ENCODE data around the gene NAIF1. TPM values are rescaled to one million over a fixed set of nuclear protein-coding genes. Genes with fewer than 3 reads are reported as not detected.

The NAIF1 gene
- total RNA-seq, 1 donor from 2014 or later, result 7.0 TPM

DNA sequence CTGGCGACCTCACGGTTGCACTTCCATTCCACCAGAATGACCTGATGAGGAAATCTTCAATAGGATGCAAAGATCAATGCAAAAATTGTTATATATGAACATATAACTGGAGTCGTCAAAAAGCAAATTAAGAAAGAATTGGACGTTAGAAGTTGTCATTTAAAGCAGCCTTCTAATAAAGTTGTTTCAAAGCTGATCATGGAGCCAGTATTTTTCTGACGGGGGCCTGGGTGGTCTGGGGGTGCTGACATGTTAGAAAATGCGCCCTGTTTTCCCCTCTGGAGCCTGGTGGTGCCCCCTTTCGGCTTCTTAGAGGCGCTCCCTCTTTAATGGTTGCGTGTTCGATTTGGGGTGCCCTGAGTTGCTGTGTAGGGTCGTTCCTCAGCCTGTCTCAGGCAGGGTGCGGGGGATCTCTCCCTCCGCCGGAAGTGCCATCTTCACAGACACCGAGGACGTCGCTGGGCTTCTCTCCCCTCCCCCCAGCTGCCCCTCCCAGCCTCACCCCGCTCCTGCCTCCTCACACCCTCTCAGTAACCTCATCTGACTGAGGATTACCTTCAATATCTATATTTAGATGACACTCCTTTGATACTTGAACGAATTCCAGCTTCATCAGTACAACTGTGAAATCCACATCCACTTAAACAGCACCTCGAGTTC lies 42.1 kb upstream of the NAIF1 start:
- TF ChIP-seq, protein P1, sequence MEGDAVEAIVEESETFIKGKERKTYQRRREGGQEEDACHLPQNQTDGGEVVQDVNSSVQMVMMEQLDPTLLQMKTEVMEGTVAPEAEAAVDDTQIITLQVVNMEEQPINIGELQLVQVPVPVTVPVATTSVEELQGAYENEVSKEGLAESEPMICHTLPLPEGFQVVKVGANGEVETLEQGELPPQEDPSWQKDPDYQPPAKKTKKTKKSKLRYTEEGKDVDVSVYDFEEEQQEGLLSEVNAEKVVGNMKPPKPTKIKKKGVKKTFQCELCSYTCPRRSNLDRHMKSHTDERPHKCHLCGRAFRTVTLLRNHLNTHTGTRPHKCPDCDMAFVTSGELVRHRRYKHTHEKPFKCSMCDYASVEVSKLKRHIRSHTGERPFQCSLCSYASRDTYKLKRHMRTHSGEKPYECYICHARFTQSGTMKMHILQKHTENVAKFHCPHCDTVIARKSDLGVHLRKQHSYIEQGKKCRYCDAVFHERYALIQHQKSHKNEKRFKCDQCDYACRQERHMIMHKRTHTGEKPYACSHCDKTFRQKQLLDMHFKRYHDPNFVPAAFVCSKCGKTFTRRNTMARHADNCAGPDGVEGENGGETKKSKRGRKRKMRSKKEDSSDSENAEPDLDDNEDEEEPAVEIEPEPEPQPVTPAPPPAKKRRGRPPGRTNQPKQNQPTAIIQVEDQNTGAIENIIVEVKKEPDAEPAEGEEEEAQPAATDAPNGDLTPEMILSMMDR (conservative IDR thresholded peaks at IDR 0.05; ENCODE audit: low read depth, low read length), result no peak
- no peak overlapping the region for H3K4me3 ChIP-seq (ENCODE audit: low read depth, low read length)
- DNase-seq (ENCODE audit: low read depth), result no peak

DNA sequence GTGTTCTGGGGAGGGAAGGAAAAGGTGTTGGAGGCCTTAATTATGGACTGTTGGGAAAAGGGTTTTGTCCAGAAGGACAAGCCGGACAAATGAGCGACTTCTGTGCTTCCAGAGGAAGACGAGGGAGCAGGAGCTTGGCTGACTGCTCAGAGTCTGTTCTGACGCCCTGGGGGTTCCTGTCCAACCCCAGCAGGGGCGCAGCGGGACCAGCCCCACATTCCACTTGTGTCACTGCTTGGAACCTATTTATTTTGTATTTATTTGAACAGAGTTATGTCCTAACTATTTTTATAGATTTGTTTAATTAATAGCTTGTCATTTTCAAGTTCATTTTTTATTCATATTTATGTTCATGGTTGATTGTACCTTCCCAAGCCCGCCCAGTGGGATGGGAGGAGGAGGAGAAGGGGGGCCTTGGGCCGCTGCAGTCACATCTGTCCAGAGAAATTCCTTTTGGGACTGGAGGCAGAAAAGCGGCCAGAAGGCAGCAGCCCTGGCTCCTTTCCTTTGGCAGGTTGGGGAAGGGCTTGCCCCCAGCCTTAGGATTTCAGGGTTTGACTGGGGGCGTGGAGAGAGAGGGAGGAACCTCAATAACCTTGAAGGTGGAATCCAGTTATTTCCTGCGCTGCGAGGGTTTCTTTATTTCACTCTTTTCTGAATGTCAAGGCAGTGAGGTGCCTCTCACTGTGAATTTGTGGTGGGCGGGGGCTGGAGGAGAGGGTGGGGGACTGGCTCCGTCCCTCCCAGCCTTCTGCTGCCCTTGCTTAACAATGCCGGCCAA lies 41.3 kb upstream of the NAIF1 start:
- no peak for DNase-seq (ENCODE audit: low read depth)
- TF ChIP-seq, protein P1 (conservative IDR thresholded peaks at IDR 0.05; ENCODE audit: low read depth, low read length), result no peak
- H3K4me3 ChIP-seq (ENCODE audit: low read depth, low read length), result no peak overlapping the region

DNA sequence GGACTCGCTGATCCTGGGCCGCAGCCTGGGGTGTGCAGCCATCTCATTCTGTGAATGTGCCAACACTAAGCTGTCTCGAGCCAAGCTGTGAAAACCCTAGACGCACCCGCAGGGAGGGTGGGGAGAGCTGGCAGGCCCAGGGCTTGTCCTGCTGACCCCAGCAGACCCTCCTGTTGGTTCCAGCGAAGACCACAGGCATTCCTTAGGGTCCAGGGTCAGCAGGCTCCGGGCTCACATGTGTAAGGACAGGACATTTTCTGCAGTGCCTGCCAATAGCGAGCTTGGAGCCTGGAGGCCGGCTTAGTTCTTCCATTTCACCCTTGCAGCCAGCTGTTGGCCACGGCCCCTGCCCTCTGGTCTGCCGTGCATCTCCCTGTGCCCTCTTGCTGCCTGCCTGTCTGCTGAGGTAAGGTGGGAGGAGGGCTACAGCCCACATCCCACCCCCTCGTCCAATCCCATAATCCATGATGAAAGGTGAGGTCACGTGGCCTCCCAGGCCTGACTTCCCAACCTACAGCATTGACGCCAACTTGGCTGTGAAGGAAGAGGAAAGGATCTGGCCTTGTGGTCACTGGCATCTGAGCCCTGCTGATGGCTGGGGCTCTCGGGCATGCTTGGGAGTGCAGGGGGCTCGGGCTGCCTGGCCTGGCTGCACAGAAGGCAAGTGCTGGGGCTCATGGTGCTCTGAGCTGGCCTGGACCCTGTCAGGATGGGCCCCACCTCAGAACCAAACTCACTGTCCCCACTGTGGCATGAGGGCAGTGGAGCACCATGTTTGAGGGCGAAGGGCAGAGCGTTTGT lies 40.5 kb upstream of the NAIF1 start:
- TF ChIP-seq, protein P1 (conservative IDR thresholded peaks at IDR 0.05; ENCODE audit: low read depth, low read length), result no peak
- H3K4me3 ChIP-seq (ENCODE audit: low read depth, low read length), result no peak overlapping the region
- DNase-seq (ENCODE audit: low read depth), result no peak

DNA sequence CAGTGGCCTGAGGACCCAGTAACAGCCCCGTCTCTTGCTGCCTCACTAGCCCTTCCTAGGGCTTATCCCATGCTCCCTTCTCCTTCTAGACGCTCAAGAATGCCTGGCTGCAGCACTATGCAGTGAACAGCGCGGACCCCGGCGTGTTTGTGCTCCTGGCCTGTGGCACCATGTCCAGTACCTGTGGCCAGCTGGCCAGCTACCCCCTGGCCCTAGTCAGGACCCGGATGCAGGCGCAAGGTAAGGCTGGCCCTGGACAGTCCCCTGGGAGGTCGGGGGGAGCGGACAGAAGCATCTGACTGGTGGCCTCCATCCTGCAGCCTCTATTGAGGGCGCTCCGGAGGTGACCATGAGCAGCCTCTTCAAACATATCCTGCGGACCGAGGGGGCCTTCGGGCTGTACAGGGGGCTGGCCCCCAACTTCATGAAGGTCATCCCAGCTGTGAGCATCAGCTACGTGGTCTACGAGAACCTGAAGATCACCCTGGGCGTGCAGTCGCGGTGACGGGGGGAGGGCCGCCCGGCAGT lies 39.9 kb upstream of the NAIF1 start:
- TF ChIP-seq, protein P1 (conservative IDR thresholded peaks at IDR 0.05; ENCODE audit: low read depth, low read length), result no peak
- no peak overlapping the region for H3K4me3 ChIP-seq (ENCODE audit: low read depth, low read length)
- DNase-seq (ENCODE audit: low read depth), result no peak

DNA sequence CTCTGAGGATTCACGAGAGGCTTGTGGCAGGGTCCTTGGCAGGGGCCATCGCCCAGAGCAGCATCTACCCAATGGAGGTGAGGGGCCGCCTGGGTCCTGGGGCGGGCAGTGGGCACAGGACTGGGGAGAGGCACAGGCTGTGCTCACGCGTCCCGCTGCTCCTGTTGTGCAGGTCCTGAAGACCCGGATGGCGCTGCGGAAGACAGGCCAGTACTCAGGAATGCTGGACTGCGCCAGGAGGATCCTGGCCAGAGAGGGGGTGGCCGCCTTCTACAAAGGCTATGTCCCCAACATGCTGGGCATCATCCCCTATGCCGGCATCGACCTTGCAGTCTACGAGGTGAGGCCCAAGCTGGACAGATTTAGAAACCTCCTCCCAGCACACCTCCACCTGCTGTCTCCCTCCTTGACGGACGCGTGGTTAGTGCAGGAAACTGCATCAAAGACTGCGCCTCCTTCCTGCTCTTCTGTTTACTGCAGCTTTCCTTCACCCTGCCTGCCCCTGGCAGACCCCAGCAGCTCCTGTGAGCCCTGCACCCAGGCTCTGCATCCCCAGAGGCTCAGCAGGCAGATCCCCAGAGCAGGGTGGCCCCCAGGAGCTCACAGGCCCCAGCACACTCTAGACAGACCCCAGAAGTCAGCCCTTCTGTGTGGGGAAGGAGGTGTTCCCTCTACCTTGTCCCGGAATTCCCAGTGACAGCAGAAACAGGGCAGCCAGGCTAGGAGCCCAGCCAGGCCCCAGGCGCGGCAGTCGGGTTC lies 39.2 kb upstream of the NAIF1 start:
- H3K4me3 ChIP-seq (ENCODE audit: low read depth, low read length), result no peak overlapping the region
- no peak for DNase-seq (ENCODE audit: low read depth)
- TF ChIP-seq, protein P1 (conservative IDR thresholded peaks at IDR 0.05; ENCODE audit: low read depth, low read length), result no peak

DNA sequence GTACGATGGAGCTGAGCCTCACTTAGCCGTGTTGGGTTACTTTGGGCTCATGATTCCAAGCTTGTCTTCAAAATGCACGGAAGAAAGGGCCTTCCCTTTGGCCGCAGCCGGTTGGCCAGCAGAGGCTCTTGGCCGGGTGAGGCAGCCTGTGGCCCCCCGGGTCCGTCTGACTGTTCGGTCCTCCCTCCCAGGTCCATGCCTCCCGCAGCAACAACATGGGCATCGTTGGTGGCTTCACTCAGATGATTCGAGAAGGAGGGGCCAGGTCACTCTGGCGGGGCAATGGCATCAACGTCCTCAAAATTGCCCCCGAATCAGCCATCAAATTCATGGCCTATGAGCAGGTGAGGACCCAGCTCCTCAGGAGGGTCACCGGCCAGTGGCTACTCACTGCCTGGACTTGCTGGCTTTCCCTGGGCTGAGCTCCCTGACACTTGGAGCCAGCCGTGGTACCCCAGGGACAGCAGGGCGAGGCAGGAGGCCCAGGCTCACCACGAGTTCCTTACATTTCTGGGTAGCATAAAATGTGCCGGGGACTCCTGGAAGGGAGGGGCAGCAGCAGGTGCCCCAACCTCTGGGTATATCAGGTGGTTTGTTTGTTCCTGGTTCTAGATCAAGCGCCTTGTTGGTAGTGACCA lies 38.5 kb upstream of the NAIF1 start:
- no peak overlapping the region for H3K4me3 ChIP-seq (ENCODE audit: low read depth, low read length)
- TF ChIP-seq, protein P1 (conservative IDR thresholded peaks at IDR 0.05; ENCODE audit: low read depth, low read length), result no peak
- no peak for DNase-seq (ENCODE audit: low read depth)

Measured in epithelial cell of proximal tubule (primary cell).